Endothelial cell of umbilical vein (primary cell): ENCODE data around the gene SERBP1. TPM values are rescaled to one million over a fixed set of nuclear protein-coding genes. Genes with fewer than 3 reads are reported as not detected.

ENCODE experiments used
- BruUV-seq: library from RNA; stranded (reverse); fragments of 400-500 nt; replicated peaks from 2 replicates; lab custom pipeline; 2021; lab: Mats Ljungman, UMichigan
- CTCF ChIA-PET: fragments of 300-600, 350-600 bp; sonication (Branson Sonifier 250); formaldehyde crosslinking; loops from one replicate; lab custom pipeline; 2021; ENCODE audit warnings: antibody characterized with exemption, inconsistent platforms; lab: Charles Lee
- POLR2A ChIA-PET: fragments of 300-600, 350-600 bp; sonication (Branson Sonifier 250); formaldehyde crosslinking; loops from one replicate; lab custom pipeline; 2021; ENCODE audit warnings: antibody characterized with exemption, inconsistent platforms; lab: Charles Lee
- DNase-seq: peaks from one replicate; pipeline ENCODE4 v3.0.0-alpha.2; 2011; ENCODE audit warnings: low read depth, low spot score
- FAIRE-seq: peaks from 2 replicates; lab custom pipeline; 2011; peaks lifted over from hg19 to GRCh38; lab: Jason Lieb, UNC
- H2AFZ ChIP-seq: 2 replicates; pipeline ENCODE4 v1.6.0; 2012; ENCODE audit warnings: low read depth, low read length, control low read depth, inconsistent platforms
- H3K27ac ChIP-seq: 2 replicates; pipeline ENCODE4 v1.5.1; 2011; ENCODE audit warnings: low read depth, mild to moderate bottlenecking, control low read depth, low read length, moderate library complexity; ENCODE audit not compliant: insufficient read depth
- H3K27me3 ChIP-seq, 2 experiments: 2 replicates each; pipeline versions ENCODE4 v1.6.0 to v1.6.1; 2011; ENCODE audit warnings: low read length in 2 of 2, mixed read lengths in 1 of 2; ENCODE audit not compliant: control insufficient read depth in 2 of 2, insufficient read depth in 2 of 2
- H3K36me3 ChIP-seq, 2 experiments: 2 replicates in 1 of 2; 3 replicates in 1 of 2; pipeline ENCODE4 v1.5.1; 2011; ENCODE audit warnings: low read length in 2 of 2, mild to moderate bottlenecking in 1 of 2, moderate library complexity in 1 of 2; ENCODE audit not compliant: control insufficient read depth in 2 of 2, insufficient read depth in 2 of 2; ENCODE audit errors: extremely low read depth in 1 of 2
- H3K4me1 ChIP-seq: 3 replicates; pipeline ENCODE4 v1.5.1; 2011; ENCODE audit warnings: mild to moderate bottlenecking, low read length; ENCODE audit not compliant: control insufficient read depth, insufficient read depth; ENCODE audit errors: extremely low read depth
- H3K4me2 ChIP-seq: 2 replicates; pipeline ENCODE4 v1.6.1; 2011; ENCODE audit warnings: low read length, control low read depth, mixed read lengths; ENCODE audit not compliant: insufficient read depth
- H3K4me3 ChIP-seq, 3 experiments: fragments of 200-600 bp in 1 of 3; sonication (generic), shearing (Covaris generic) in 1 of 3; replicated peaks in 1 of 3; 2 replicates each; pipeline ENCODE4 v1.5.1; 2011 to 2016; ENCODE audit warnings: control low read depth in 3 of 3, low read length in 3 of 3, mild to moderate bottlenecking in 2 of 3, inconsistent platforms in 1 of 3, low read depth in 1 of 3, moderate library complexity in 1 of 3; ENCODE audit not compliant: insufficient read depth in 1 of 3
- H3K79me2 ChIP-seq: 2 replicates; pipeline ENCODE4 v1.6.0; 2012; ENCODE audit warnings: low read length, inconsistent platforms; ENCODE audit not compliant: control insufficient read depth, insufficient read depth
- H3K9ac ChIP-seq: replicated peaks from 2 replicates; pipeline ENCODE3; 2011; ENCODE audit warnings: low read length, control low read depth; ENCODE audit not compliant: insufficient read depth; ENCODE audit errors: extremely low read depth
- H3K9me1 ChIP-seq: replicated peaks from 3 replicates; pipeline ENCODE4 v1.6.0; 2011; ENCODE audit warnings: mild to moderate bottlenecking, low read length; ENCODE audit not compliant: control insufficient read depth, insufficient read depth; ENCODE audit errors: extremely low read depth
- H3K9me3 ChIP-seq: replicated peaks from 2 replicates; pipeline ENCODE4 v1.5.1; 2012; ENCODE audit warnings: low read length, inconsistent platforms; ENCODE audit not compliant: control insufficient read depth, insufficient read depth
- H4K20me1 ChIP-seq: replicated peaks from 2 replicates; pipeline ENCODE3; 2011; ENCODE audit warnings: mild to moderate bottlenecking, low read length; ENCODE audit not compliant: control insufficient read depth, insufficient read depth; ENCODE audit errors: extremely low read depth
- CTCF ChIP-seq, 2 donors: IDR thresholded peaks; 1 replicate in 1 of 2; 2 replicates in 1 of 2; pipeline ENCODE4 v1.5.1; 2011; ENCODE audit warnings: low read length in 2 of 2, mild to moderate bottlenecking in 2 of 2, moderate library complexity in 2 of 2, control low read depth in 1 of 2, inconsistent platforms in 1 of 2, low read depth in 1 of 2; ENCODE audit not compliant: insufficient read depth in 1 of 2; ENCODE audit errors: extremely low read depth in 1 of 2
- EZH2 ChIP-seq: IDR thresholded peaks from 2 replicates; pipeline ENCODE4 v1.6.1; 2012; ENCODE audit warnings: borderline replicate concordance, low read depth, mild to moderate bottlenecking, moderate library complexity, low read length, inconsistent platforms; ENCODE audit not compliant: severe bottlenecking
- FOS ChIP-seq: IDR thresholded peaks from 2 replicates; pipeline ENCODE4 v1.6.1; 2011; ENCODE audit warnings: mild to moderate bottlenecking, low read length, moderate library complexity, borderline replicate concordance; ENCODE audit not compliant: insufficient read depth
- GATA2 ChIP-seq: IDR thresholded peaks from 2 replicates; pipeline ENCODE4 v1.7.0; 2011; ENCODE audit warnings: low read depth, mild to moderate bottlenecking, moderate library complexity, mixed read lengths, low read length; ENCODE audit not compliant: insufficient read length, insufficient read depth
- JUN ChIP-seq: IDR thresholded peaks from 2 replicates; pipeline ENCODE4 v1.6.1; 2011; ENCODE audit warnings: borderline replicate concordance, low read depth; ENCODE audit not compliant: insufficient read length, insufficient read depth
- MAX ChIP-seq: IDR thresholded peaks from 2 replicates; pipeline ENCODE4 v1.6.1; 2011; ENCODE audit not compliant: insufficient read depth, insufficient read length
- MYC ChIP-seq: IDR thresholded peaks from one replicate; pipeline ENCODE4 v1.6.1; 2011; ENCODE audit warnings: mild to moderate bottlenecking, low read depth, low read length
- POLR2A ChIP-seq: IDR thresholded peaks from 2 replicates; pipeline ENCODE4 v1.6.1; 2012; ENCODE audit warnings: low read depth, mild to moderate bottlenecking, control low read depth, low read length
- dilution Hi-C: fragments of 300-500 bp; cut with MboI; formaldehyde crosslinking; loops from one replicate; pipeline ENCODE4 v1.15.0; 2019; ENCODE audit warnings: low sequenced_read_pairs; ENCODE audit not compliant: extremely low pct_ligation_motif_present
- intact Hi-C: fragments of 100-400 bp; cut with micrococcal nuclease; formaldehyde crosslinking; loops from one replicate; pipeline ENCODE4 v1.10.0; 2022
- polyA plus RNA-seq, 4 experiments: library from polyadenylated mRNA; depleted of rRNA in 3 of 4; stranded (reverse) in 3 of 4; unstranded in 1 of 4; fragments of >200 nt; gene quantifications; 2 replicates each; pipeline versions ENCODE4 v1.2.1 to v1.2.3, GENCODE V29; 2011 to 2012; ENCODE audit warnings: missing spikeins in 1 of 4
- total RNA-seq: library from RNA; stranded (reverse); gene quantifications from 2 replicates; pipeline ENCODE4 v1.2.3, GENCODE V29; 2021

The SERBP1 gene
- total and polyA plus RNA-seq, 2 donors (not counting 3 experiments of a cell fraction or from before 2014, with no cell fraction given), result 145 to 293 TPM

GRCh38 chr1:67377253-67377652 lies 52.9 kb downstream of the SERBP1 start:
- H3K36me3 ChIP-seq, result no peaks in the 10 kb centered on the region
- H3K4me3 ChIP-seq, result no peak overlapping the region
- no peak for TF ChIP-seq GATA2
- no peak for TF ChIP-seq CTCF (IDR thresholded peaks at IDR 0.05; ENCODE audit: extremely low read depth in 1 of 2, insufficient read depth in 1 of 2, low read depth in 1 of 2, low read length in 2 of 2)
- TF ChIP-seq POLR2A, result no peak
- no peak for TF ChIP-seq MAX
- no peak for TF ChIP-seq FOS
- no peak overlapping the region for H3K9ac ChIP-seq
- no peak for DNase-seq
- no peak overlapping the region for H3K27ac ChIP-seq
- no TSS peak for BruUV-seq
- CTCF ChIA-PET, result no interaction called here
- H3K9me1 ChIP-seq, result no peaks in the 10 kb centered on the region
- no peaks in the 10 kb centered on the region for H4K20me1 ChIP-seq
- POLR2A ChIA-PET, result no interaction called here
- no peaks in the 10 kb centered on the region for H3K27me3 ChIP-seq
- H2AFZ ChIP-seq, result no peak overlapping the region
- intact Hi-C loops (no loop called here), dilution Hi-C loops (no loop called here)
- H3K9me3 ChIP-seq, result no peaks in the 10 kb centered on the region
- H3K79me2 ChIP-seq, result no peaks in the 10 kb centered on the region
- no peak overlapping the region for H3K4me2 ChIP-seq
- no peaks in the 10 kb centered on the region for H3K4me1 ChIP-seq
- FAIRE-seq, result no peak

DNA sequence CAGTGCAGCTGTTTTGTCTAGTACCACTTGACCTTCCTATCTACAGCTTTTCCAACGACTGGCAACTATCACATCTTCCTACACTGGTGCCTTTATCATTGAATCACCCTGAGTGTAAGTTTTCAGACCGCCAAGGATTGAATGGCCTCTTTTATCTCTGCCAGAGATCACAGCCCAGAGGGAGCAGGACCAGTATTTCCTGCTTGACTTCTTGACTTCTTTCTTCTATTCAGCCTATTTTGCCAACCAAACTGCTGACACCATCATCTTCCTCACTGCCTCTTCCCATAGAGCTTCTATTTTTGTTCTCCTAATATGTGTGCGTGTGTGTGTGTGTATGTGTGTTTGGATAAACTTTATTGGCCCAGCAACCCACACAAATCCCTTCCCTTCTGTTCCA lies 53.8 kb downstream of the SERBP1 start:
- no peaks in the 10 kb centered on the region for H3K27me3 ChIP-seq
- H3K9me1 ChIP-seq, result no peaks in the 10 kb centered on the region
- H3K79me2 ChIP-seq, result no peaks in the 10 kb centered on the region
- intact Hi-C loops, result no loop called here
- H3K4me3 ChIP-seq, result no peak overlapping the region
- ChIA-PET POLR2A (no interaction called here), CTCF (interaction anchor here (0.7 kb wide), 1 partner anchor 21 kb away, joined by 3 read pairs; no protein-coding TSS in a partner anchor)
- no peaks in the 10 kb centered on the region for H4K20me1 ChIP-seq
- no peak for FAIRE-seq
- TF ChIP-seq JUN, result no peak
- TF ChIP-seq CTCF (IDR thresholded peaks at IDR 0.05; ENCODE audit: extremely low read depth in 1 of 2, insufficient read depth in 1 of 2, low read depth in 1 of 2, low read length in 2 of 2), result no peak
- TF ChIP-seq POLR2A, result no peak
- no peak for TF ChIP-seq MYC
- no peak for TF ChIP-seq EZH2
- TF ChIP-seq GATA2, result no peak
- no peaks in the 10 kb centered on the region for H3K9me3 ChIP-seq
- no peak for DNase-seq
- H3K4me2 ChIP-seq, result no peak overlapping the region
- no peak overlapping the region for H3K27ac ChIP-seq
- H2AFZ ChIP-seq, result no peak overlapping the region
- no peaks in the 10 kb centered on the region for H3K36me3 ChIP-seq
- H3K9ac ChIP-seq, result no peak overlapping the region
- no TSS peak for BruUV-seq
- H3K4me1 ChIP-seq, result no peaks in the 10 kb centered on the region
- dilution Hi-C loops, result no loop called here
